ENCODE results near the gene RARB. TPM values are rescaled to one million over a fixed set of nuclear protein-coding genes. Genes with fewer than 3 reads are reported as not detected.

The RARB gene
- total and polyA plus RNA-seq, 2 donors (not counting 3 experiments of a cell fraction or from before 2014, with no cell fraction given) = 15.3 to 23.4 TPM

DNA sequence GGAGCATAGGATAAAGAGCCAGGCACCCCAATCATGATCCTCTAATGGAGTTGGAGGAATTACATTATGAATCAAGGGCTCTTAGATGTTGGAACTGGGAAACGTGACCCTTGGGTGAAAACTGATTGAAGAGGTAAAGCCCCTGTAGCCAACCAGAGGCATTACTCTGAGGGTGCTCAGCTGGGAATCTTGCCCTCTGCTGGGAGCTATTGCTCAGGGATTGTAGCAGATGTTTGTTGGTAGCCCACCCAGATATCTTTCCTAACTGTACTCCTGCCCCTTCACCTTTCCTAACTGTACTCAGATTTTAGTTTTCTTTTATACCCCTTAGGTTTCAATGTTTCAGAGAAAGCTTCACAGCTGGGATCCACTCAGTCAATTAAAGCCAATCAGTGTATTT lies 74.2 kb downstream of the RARB start:
- H3K4me2 ChIP-seq (ENCODE audit: insufficient read depth, low read length) = no peak overlapping the region
- no peaks in the 10 kb centered on the region for H4K20me1 ChIP-seq (replicated peaks; ENCODE audit: control insufficient read depth, extremely low read depth, insufficient read depth, low read length)
- FAIRE-seq (no peak), DNase-seq (ENCODE audit: low read depth, low spot score) (no peak)
- POLR2A ChIA-PET = no interaction called here
- intact Hi-C loops (cut with micrococcal nuclease) = no loop called here
- dilution Hi-C loops (cut with MboI; ENCODE audit: extremely low pct_ligation_motif_present, low sequenced_read_pairs) = no loop called here
- H2AFZ ChIP-seq (ENCODE audit: low read depth, low read length) = no peak overlapping the region
- H3K9ac ChIP-seq (replicated peaks; ENCODE audit: extremely low read depth, insufficient read depth, low read length) = no peak overlapping the region
- H3K9me3 ChIP-seq (replicated peaks; ENCODE audit: control insufficient read depth, insufficient read depth, low read length) = no peaks in the 10 kb centered on the region
- peaks cover 0 to 6% of the 10 kb centered on the region in 2 experiments for H3K36me3 ChIP-seq (ENCODE audit: control insufficient read depth in 2 of 2, extremely low read depth in 1 of 2, insufficient read depth in 2 of 2, low read length in 2 of 2)
- no peak for TF ChIP-seq FOS (IDR thresholded peaks at IDR 0.05; ENCODE audit: borderline replicate concordance, insufficient read depth, low read length)
- no peak for TF ChIP-seq JUN (IDR thresholded peaks at IDR 0.05; ENCODE audit: borderline replicate concordance, insufficient read depth, insufficient read length, low read depth)
- no peak for TF ChIP-seq GATA2 (IDR thresholded peaks at IDR 0.05; ENCODE audit: insufficient read depth, insufficient read length, low read depth, low read length)
- no peak for TF ChIP-seq MYC (IDR thresholded peaks at IDR 0.05; ENCODE audit: low read depth, low read length)
- no peak for TF ChIP-seq MAX (IDR thresholded peaks at IDR 0.05; ENCODE audit: insufficient read depth, insufficient read length)
- TF ChIP-seq, protein P1, sequence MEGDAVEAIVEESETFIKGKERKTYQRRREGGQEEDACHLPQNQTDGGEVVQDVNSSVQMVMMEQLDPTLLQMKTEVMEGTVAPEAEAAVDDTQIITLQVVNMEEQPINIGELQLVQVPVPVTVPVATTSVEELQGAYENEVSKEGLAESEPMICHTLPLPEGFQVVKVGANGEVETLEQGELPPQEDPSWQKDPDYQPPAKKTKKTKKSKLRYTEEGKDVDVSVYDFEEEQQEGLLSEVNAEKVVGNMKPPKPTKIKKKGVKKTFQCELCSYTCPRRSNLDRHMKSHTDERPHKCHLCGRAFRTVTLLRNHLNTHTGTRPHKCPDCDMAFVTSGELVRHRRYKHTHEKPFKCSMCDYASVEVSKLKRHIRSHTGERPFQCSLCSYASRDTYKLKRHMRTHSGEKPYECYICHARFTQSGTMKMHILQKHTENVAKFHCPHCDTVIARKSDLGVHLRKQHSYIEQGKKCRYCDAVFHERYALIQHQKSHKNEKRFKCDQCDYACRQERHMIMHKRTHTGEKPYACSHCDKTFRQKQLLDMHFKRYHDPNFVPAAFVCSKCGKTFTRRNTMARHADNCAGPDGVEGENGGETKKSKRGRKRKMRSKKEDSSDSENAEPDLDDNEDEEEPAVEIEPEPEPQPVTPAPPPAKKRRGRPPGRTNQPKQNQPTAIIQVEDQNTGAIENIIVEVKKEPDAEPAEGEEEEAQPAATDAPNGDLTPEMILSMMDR (IDR thresholded peaks at IDR 0.05; ENCODE audit: extremely low read depth in 1 of 2, insufficient read depth in 1 of 2, low read depth in 1 of 2, low read length in 2 of 2) = no peak
- no peak for TF ChIP-seq POLR2A (IDR thresholded peaks at IDR 0.05; ENCODE audit: low read depth, low read length)
- TF ChIP-seq POLR2AphosphoS5 (IDR thresholded peaks at IDR 0.05; ENCODE audit: insufficient read depth, low read depth, low read length) = no peak
- no peak for TF ChIP-seq EZH2 (IDR thresholded peaks at IDR 0.05; ENCODE audit: borderline replicate concordance, low read depth, low read length, severe bottlenecking)
- H3K9me1 ChIP-seq (replicated peaks; ENCODE audit: control insufficient read depth, extremely low read depth, insufficient read depth, low read length) = no peaks in the 10 kb centered on the region
- no peaks in the 10 kb centered on the region for H3K27me3 ChIP-seq (ENCODE audit: control insufficient read depth in 2 of 2, insufficient read depth in 2 of 2, low read length in 2 of 2)
- CTCF ChIA-PET = interaction anchor here (1.0 to 1.4 kb wide), 2 partner anchors 90 to 469 kb away, joined by 3 read pairs; no protein-coding TSS in a partner anchor
- no peak overlapping the region for H3K4me3 ChIP-seq (replicated peaks in 1 of 3; ENCODE audit: insufficient read depth in 1 of 3, low read depth in 1 of 3, low read length in 3 of 3)
- no peaks in the 10 kb centered on the region for H3K79me2 ChIP-seq (ENCODE audit: control insufficient read depth, insufficient read depth, low read length)
- no peak overlapping the region for H3K27ac ChIP-seq (ENCODE audit: insufficient read depth, low read depth, low read length)
- H3K4me1 ChIP-seq (ENCODE audit: control insufficient read depth, extremely low read depth, insufficient read depth, low read length) = no peaks in the 10 kb centered on the region
- no TSS peak for BruUV-seq (replicated peaks)
